ENCODE data around the gene RBM38.

GRCh38 chr20:57398901-57399535, 7.8 kb downstream of the RBM38 start:
- TF ChIP-seq CTCF (IDR thresholded peaks at IDR 0.05) (no peak), POLR2A (IDR thresholded peaks at IDR 0.05) (no peak)

Data from Peyer's patch (tissue), 4 donors.